BE2C (cell line): ENCODE measurements around the gene ENTPD2.

Experiments
- DNase-seq: peaks from one replicate; pipeline ENCODE4 v3.0.0-alpha.2; 2020
- H3K27me3 ChIP-seq: fragments of 250-450 bp; sonication (Bioruptor Pico); 2 replicates; pipeline ENCODE4 v1.5.1; 2020; ENCODE audit warnings: mild to moderate bottlenecking
- H3K36me3 ChIP-seq: fragments of 250-450 bp; sonication (Bioruptor Pico); 2 replicates; pipeline ENCODE4 v1.5.1; 2020; ENCODE audit warnings: mild to moderate bottlenecking
- H3K4me1 ChIP-seq: fragments of 250-450 bp; sonication (Bioruptor Pico); 2 replicates; pipeline ENCODE4 v1.5.1; 2020
- H3K4me3 ChIP-seq: 2 replicates; pipeline ENCODE4 v1.5.1; 2011; ENCODE audit warnings: low read depth, low read length
- H3K9me3 ChIP-seq: fragments of 250-450 bp; sonication (Bioruptor Pico); 2 replicates; pipeline ENCODE4 v1.5.1; 2020
- CTCF ChIP-seq: IDR thresholded peaks from 2 replicates; pipeline ENCODE4 v1.5.1; 2012; ENCODE audit warnings: mild to moderate bottlenecking, low read depth, low read length

The ENTPD2 gene

DNA sequence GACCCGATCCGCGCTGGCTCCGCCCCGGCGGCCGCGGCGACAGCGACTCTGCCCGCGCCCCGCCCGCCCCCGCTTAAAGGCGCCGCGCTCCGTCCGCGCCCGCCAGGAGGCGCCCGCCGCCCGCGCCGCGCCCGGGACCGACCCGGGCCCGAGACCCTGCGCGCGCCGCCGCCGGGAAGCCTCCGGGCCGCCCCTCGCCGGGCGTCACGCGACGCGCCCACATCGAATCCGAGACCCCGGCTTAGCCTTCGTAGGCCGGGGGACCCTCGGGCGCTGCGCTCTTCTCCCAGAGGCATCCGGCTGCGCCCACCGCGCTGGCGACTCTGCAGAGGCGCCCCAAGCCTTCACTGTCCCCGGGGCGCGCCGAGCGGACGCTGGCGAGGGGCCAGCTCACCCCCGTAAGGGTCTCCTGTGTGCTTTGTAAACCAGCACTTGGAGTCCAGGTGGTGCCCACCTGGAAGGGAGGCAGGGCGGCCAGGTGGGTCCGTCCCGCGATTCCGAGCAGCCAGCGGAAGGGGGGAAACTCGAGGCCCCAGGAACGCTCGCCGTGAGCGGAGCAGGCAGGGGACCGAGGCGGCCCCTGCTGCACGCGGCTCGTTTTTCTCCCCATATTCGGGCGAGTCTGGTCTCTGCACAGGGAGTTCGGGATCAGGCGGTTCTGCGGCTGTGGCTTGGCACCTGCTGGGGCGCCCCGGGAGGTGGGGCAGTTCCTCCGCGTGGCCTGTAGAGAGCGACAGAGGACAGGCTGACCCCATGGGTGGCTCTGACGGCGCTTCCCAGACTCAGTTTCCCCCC, 25.4 kb downstream of the ENTPD2 start:
- H3K9me3 ChIP-seq = no peaks in the 10 kb centered on the region
- H3K27me3 ChIP-seq = no peaks in the 10 kb centered on the region
- H3K4me3 ChIP-seq = peak overlapping the region; percentile 61
- TF ChIP-seq CTCF = peak; percentile 55
- no peaks in the 10 kb centered on the region for H3K36me3 ChIP-seq
- H3K4me1 ChIP-seq = peaks cover 24% of the 10 kb centered on the region
- peak; percentile 83 for DNase-seq

GRCh38 chr9:137027369-137028262, 26.2 kb downstream of the ENTPD2 start, which contains the start of gene ABCA2:
TSS of gene ABCA2 (minus strand) at chr9:137028237. CDS start at chr9:137028140, 97 bp downstream.
- DNase-seq = peak; percentile 51

DNA sequence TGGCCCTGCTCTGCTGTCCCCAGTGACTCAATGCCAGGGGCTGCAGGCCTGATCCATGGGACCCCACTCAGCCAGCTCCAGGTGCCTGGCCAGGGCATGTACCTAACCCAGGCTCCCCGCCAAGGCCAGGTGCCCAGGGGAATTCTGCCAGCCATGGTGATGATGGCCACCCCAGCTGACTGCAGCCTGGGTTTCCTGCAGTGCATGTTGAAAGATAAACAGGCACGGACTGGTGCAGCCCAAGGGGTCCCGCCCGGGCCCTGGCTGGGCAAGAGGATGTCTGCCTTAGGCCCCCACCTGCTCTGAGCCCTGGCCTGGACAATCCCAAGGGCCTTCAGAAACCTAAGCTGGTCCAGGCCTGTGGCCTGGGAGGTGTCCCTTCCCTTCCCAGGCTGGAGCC, 27.0 kb downstream of the ENTPD2 start:
- H3K4me3 ChIP-seq = peak overlapping the region; percentile 49
- peak; percentile 63 for DNase-seq
- H3K4me1 ChIP-seq = peaks cover 27% of the 10 kb centered on the region
- no peaks in the 10 kb centered on the region for H3K27me3 ChIP-seq
- no peak for TF ChIP-seq CTCF
- H3K9me3 ChIP-seq = no peaks in the 10 kb centered on the region
- H3K36me3 ChIP-seq = peaks cover 5% of the 10 kb centered on the region

More at GRCh38 chr9:137027369-137028262, 26.2 kb downstream of the ENTPD2 start, which contains the start of gene ABCA2:
- no peaks in the 10 kb centered on the region for H3K36me3 ChIP-seq
- TF ChIP-seq CTCF = no peak
- no peaks in the 10 kb centered on the region for H3K27me3 ChIP-seq
- peak within 1 kb of the TSS; percentile 61 for H3K4me3 ChIP-seq
- H3K4me1 ChIP-seq = peaks cover 24% of the 10 kb centered on the region
- no peaks in the 10 kb centered on the region for H3K9me3 ChIP-seq

DNA sequence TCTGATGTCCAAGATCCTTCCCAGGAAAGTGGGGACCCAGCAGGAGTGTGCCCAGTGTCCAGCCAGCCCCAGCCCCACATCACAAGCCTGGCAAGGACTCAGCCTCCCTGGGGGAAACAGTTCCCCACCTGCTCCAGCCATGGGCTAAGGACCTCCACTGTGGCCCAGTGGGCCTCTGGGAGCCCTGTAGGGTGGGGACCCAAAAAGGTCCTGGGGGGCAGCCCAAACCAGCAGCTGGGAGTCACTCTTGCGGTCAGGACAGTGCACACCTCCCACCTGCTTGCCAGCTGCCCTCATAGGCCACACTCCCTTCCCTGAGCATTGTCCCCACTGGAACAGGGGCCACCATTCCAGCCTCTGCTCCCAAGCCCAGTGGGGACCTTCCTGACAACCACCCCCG, 27.5 kb downstream of the ENTPD2 start:
- Histone ChIP-seq H3K36me3 (peaks cover 5% of the 10 kb centered on the region), H3K4me1 (peaks cover 27% of the 10 kb centered on the region), H3K9me3 (no peaks in the 10 kb centered on the region), H3K27me3 (no peaks in the 10 kb centered on the region), H3K4me3 (no peak overlapping the region; the same call in 1 of the 2 replicates)
- DNase-seq = no peak
- no peak for TF ChIP-seq CTCF

- TF ChIP-seq CTCF = peak; percentile 10
- Histone ChIP-seq H3K36me3 (peaks cover 5% of the 10 kb centered on the region), H3K4me1 (peaks cover 27% of the 10 kb centered on the region), H3K9me3 (no peaks in the 10 kb centered on the region), H3K4me3 (peak overlapping the region; percentile 28; the same call in 1 of the 2 replicates), H3K27me3 (no peaks in the 10 kb centered on the region)
- peak; percentile 92 for DNase-seq
Measured at GRCh38 chr9:137025517-137025966, 28.3 kb downstream of the ENTPD2 start.
